Adipose tissue (tissue), 3 donors: ENCODE results near the gene SLC19A2. TPM values are rescaled to one million over a fixed set of nuclear protein-coding genes. Genes with fewer than 3 reads are reported as not detected.

ENCODE experiments used
- H3K27ac ChIP-seq: one replicate; pipeline ENCODE4 v1.5.1; 2013; ENCODE audit warnings: low read depth, low read length
- WGBS, 3 donors: extraction: QIAGEN DNeasy Blood & Tissue Kit; methylation state at CpG; one replicate each; pipeline ENCODE4 v1.1.7; 2013; 5-methylcytosine and 5-hydroxymethylcytosine counted together
- polyA plus RNA-seq, 3 donors: library from polyadenylated mRNA; stranded (reverse); fragments of 200-250 nt; gene quantifications; one replicate each; pipeline ENCODE4 v1.2.3, GENCODE V29; 2013
- donor health status: healthy with polysubstance abuse.
- donor health status: Bipolar disorder and iron deficiency.
- donor health status: healthy.

Gene SLC19A2
- polyA plus RNA-seq, 3 donors = 9.7 to 39.3 (median 30.3) TPM

DNA sequence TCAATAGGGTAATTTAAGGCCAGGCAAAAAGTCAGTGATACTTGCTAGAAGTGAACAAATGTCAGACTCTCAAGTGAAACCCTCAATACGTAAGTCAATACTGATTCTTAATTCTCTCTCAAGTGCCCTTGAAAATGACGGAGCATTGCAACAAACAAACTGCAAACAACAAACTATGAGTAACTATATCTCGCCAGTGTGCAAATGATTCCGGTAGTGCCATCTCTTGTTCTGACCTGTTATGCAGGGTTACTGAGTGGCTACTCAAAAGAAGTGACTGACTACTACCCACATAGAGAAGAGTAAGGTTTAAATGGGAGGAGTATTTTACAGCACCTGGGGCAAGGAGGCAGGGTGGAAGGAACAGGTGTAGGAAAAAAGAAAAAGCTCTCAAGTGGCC lies 1.6 kb downstream of the SLC19A2 start:
- no peak overlapping the region for H3K27ac ChIP-seq
- WGBS, 3 donors = 26 to 83% (median 82%) methylated on average over 4 of the region's 4 CpGs

DNA sequence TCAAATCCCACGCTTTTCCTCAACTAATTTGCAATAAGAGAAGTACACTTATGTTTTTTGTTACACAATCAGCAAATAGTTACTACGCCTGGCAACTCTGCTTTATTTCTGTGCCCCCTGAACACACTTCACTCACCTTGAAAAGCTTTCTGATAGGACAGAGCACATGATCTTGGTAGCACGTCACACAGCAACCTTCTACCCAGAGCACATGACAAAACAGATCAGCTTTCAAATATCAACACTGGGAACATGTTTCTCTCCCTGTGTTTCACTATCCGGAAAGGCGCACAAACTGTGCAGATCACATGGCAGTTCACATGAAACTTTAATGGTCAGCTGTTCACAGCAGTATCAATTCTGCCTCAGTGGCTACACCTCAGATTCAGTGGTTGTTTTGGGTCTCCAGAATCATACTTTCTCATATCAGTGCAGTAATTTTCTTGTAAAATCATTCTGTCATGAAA lies 2.2 kb downstream of the SLC19A2 start:
- no peak overlapping the region for H3K27ac ChIP-seq
- 29 to 62% (median 46%) methylated on average over 5 of the region's 5 CpGs for WGBS, 3 donors

DNA sequence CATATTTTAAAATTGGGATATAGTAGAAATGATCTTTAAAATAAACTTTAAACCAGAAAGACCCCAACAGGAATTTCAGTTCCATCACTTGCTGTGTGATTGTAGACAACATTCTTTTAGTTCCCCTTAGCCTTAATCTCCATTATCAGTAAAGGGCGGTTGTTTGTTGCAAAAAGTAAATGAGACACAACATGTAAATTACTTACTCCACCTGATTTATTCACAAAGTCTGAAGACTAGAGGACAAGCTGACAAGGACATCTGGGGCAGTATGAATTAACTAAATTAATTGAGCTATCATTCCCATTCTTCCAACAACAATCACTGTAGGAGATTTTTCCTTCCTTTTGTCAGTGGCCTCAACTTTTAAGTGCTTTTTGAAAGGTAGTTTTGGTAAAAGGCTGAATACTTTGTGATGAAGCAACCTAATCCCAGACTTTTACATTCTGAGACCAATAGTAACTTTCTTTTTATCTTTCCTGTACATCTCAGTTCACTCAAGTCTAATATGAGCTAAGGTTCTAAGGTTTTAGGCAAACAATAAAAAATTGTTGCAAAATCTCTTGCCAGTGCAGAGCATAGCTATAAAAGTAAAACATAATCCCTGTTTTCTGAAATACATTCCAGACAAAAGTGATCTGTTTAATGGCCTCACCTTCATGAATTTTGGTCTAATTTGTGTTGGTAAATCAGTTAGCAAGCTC lies 6.2 kb downstream of the SLC19A2 start:
- 63 to 94% (median 80%) methylated on average over 1 of the region's 1 CpG for WGBS, 3 donors
- no peak overlapping the region for H3K27ac ChIP-seq

DNA sequence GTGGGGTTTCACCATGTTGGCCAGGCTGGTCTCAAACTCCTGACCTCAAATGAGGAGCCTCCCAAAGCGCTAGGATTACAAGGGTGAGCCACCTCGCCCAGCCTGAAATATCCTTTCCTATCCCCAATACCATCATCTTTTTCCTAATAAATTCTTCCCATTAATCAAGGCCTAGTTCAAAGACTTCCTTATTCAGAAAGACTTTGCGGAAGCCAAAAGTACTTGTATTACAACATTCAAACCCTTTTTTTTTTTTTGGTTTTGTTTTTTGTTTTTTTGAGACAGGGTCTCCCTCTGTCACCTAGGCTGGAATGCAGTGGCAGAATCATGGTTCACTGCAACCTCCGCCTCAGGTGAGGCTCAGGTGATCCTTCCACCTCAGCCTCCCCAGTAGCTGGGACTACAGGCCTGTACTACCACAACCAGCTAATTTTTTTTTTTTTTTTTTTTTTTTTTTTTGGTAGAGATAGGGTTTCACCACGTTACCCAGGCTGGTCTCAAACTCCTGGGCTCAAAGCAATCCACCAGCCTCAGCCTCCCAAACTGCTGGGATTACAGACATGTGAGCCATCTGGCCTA lies 7.6 kb downstream of the SLC19A2 start:
- WGBS, 3 donors = 71 to 86% (median 83%) methylated on average over 5 of the region's 5 CpGs

DNA sequence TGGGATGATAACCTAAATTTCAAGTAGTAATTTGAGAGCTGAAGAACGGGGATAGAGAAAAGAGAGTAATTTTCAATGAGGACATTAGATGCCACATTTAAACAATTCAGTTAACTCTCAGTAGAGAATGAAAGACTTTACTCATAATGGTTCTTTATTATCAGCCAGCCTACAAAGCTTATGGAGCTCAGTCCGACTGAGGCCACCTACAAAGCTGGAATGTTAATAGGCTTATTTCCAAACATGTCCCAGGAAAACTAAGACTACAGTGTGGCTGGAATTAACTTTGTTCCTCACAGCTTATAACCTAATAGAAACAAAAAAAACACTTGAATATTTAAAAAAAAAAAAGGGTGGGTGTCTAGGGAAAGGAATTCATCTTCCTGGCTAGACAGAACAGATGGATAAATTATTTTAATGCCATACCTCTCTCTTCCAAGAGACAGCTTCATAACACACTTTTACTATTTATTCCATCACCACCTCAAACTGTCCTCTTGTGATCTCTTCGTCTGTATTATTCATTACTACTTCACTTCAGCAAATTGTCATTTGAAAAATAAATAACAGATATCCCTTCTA lies 9.8 kb downstream of the SLC19A2 start:
- no peak overlapping the region for H3K27ac ChIP-seq
- 69 to 89% (median 83%) methylated on average over 3 of the region's 3 CpGs for whole genome bisulfite sequencing, 3 donors

More for the DNA sequence above, 7.6 kb downstream of the SLC19A2 start:
- no peak overlapping the region for H3K27ac ChIP-seq

DNA sequence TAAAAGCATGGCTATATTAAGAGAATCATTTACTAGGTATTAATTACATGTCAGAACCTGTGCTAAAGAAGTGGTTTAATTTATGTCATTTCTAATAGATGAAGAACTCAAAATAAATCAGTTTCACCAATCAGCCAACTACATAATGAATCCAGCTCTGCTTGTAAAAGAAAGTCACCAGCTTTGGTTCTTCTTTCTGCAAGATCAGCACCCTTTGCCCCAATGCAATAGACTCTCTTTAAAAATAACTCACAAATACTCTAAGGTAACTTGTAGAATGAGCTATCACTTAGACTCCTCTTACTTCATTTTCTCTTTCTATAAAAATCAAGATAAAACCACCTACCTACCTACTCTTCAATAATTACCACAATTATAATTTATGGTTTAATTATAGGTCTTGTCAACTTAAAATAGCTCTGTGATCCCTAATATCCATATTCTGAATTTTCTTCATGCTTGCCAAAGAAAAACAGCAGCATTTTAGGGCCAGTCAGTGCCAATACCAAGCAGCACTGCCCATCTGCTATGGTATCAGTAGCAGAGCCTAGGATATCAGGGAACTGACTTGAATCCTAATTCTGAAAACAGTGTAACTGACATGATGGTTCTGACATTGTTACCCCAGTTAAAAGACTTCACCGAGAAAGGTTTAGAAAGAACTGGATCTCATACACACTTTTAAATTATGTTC lies 11.3 kb downstream of the SLC19A2 start:
- no peak overlapping the region for H3K27ac ChIP-seq
- 93 to 100% (median 95%) methylated on average over 1 of the region's 1 CpG for WGBS, 3 donors

DNA sequence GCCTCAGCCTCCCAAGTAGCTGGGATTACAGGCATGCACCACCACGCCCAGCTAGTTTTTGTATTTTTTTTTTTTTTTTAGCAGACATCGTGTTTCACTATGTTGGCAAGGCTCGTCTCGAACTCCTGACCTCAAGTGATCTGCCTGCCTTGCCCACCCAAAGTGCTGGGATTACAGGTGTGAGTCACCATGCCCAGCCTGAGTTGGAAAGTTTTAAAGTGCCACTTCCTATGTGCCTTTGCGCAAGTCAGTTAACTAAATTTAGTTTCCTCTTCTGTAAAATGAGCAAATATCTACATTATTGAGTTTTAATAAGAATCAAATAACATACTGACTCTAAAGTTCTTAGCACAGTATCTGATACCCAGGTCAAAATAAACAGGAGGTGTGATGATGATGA lies 12.4 kb downstream of the SLC19A2 start:
- WGBS, 3 donors = 79 to 83% (median 80%) methylated on average over 5 of the region's 5 CpGs
- no peak overlapping the region for H3K27ac ChIP-seq

DNA sequence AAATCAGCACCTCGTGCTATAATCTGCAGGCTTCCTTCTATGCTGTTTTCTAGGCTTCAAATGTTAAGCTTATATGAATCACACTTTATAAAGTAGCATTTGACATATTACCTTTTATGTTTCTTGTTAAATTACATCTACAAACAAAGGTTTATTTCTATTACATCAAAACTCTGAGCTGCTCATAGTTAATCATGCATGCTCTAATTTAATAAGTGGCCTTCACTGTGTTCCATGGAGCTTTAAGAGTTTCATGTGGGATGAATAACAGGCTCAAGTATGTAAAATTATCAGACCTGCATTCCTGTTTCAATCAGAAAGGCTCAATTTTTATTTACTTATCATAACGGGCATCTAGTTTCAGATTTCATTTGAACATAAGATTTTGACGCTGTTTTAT lies 13.0 kb downstream of the SLC19A2 start:
- WGBS, 3 donors = 83 to 94% (median 90%) methylated on average over 3 of the region's 3 CpGs
- no peak overlapping the region for H3K27ac ChIP-seq

DNA sequence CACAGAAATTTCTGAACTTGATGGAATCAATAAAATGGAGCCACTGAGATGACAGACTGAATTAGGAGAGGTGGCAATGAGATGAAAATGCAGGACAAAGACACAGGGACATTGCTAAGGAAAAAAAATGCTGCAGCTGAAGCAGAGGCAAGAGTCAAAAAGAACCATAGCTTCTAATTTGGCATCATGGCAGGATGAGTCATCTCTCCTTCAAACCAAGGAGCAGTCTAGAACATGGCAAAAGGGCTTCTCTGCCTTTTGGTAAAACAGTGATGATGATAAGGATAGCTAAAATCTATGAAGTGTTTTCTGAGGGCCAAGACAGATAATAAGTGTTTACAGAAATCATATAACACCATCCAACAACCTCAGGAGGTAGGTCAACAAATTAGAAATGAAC lies 16.8 kb downstream of the SLC19A2 start:
- H3K27ac ChIP-seq = no peak overlapping the region

DNA sequence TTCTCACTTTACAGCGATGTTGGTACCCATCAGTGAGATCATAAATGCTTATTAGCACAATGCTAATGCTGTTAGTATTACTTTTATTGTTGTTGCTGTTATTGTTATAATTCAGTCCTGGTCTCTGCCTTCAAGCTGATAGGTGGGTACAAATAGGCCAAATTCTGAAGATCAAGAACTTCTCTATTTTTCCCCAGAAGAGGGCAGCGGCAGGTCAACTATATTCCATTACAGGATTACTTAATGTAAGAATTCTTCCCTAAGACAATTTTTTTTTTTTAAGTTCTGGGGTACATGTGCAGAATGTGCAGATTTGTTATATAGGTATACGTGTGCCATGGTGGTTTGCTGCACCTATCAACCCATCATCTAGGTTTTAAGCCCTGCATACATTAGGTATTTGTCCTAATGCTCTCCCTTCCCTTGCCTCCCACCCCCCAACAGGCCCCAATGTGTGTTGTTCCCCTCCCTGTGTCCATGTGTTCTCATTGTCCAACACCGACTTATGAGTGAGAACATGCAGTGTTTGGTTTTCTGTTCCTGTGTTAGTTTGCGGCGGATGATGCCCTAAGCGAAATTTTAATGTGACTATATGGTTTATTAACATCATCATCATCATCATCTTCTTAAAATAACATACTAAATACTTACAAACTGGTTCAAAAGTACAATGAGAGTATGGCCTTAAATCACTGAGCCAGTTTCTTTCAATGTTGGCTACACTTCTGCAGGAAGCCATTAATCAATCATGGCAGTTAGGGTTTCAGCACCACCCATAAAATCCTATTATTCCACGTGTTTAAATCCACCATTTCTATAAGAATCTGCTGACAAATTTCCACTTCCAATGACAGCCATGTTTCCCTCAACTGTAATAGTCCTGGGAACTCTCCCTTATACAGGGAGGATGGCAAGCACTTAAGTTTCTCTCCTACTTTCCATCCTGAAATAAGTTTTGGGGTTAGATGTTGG lies 19.2 kb downstream of the SLC19A2 start:
- 71 to 75% (median 75%) methylated on average over 8 of the region's 8 CpGs for WGBS, 3 donors
- H3K27ac ChIP-seq = no peak overlapping the region

DNA sequence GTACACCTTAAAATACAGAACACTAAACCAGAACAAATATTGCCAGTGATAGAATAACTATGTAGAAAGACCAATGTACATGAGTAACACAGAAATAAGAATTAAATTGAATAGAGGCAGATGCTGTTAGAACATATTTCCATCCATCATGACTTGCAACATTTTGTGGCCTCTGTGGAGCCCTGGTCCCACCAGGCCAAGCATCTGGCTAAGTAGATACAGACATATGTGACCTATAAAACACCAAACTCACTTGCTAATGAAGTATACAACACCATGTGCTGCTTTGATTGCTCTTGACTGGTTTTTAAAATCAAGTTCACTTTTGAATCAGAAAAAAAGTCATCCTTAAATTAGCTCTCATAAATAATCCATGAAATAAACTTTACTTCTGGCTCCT lies 20.5 kb downstream of the SLC19A2 start:
- no peak overlapping the region for H3K27ac ChIP-seq

DNA sequence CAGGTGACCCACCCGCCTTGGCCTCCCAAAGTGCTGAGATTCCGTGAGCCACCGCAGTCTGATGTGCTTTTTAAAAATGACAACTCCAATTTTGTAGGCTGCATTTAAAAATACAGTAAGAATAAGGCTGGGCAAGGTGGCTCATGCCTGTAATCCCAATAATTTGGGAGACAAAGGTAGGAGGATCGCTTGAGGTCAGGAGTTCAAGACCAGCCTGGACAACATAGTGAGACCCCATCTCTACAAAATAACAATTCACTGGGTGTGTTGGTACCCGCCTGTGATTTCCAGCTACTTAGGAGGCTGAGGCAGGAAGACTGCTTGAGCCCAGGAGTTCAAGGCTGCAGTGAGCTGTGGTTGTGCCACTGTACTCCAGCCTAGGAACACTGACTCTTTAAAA lies 23.4 kb downstream of the SLC19A2 start:
- 97 to 100% (median 99%) methylated on average over 5 of the region's 5 CpGs for WGBS, 3 donors

DNA sequence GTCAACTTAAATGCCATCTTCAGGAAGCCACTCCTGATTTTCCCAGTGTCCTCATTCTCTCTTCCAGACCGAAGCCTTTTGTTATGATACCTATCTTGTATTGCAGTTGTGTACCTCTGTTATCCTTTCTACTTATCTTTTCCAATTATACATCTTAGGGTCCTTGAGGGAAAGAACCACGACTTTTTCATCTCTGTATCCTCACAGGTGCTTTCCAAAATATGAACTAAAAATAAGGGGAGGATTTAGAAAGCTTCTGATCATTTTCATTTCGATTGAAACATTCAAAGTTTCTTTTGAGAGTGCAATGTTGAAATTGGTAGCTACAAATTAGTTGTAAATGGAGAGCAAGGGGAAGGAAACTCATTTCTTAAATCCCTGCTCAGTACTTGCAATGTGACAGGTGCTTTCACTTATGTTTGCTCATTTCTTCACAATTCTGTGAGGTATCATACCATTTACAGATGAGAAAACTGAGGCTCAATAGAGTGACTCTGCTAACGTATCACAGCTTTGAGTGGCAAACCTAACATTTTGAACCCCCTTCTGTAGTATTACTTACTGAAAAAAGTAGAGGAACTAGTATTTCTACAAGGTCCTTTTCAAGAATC lies 24.2 kb downstream of the SLC19A2 start:
- 77 to 84% (median 81%) methylated on average over 4 of the region's 4 CpGs for WGBS, 3 donors
- H3K27ac ChIP-seq = no peak overlapping the region

More for the DNA sequence above, 23.4 kb downstream of the SLC19A2 start:
- H3K27ac ChIP-seq = no peak overlapping the region

DNA sequence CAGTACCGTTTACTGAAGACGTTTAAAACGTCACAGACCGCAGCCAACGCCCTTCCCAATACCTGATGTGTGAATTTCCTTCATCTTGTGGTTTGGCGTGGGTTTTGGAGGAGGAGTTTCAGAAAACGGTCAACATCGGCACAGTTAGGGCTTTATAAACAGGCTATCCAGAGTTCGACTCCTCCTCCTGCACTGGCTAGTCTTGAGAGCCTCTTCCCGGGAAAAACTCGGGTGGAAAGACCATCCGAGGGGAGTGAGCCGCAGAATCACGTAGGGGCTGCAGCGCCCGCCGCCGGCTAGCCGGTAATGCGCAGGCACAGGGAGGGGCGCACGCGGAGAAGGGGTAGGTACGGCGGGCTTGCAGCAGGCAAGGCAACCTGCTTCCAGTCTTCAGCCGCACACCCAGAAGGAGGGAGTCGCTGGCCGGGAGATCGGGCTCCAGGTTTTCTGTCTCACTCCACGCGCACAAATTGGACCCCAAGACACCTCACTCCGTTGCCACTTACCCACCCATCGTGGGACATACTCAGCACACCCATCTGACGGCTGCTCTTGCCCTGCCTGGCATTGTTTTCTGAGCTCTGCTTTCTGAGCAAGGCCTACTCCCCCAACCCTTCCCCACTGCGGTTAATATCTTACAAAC lies 25.4 kb downstream of the SLC19A2 start:
- 11 to 17% (median 12%) methylated on average over 34 to 35 of the region's 35 CpGs for WGBS, 3 donors
- H3K27ac ChIP-seq = no peak overlapping the region

DNA sequence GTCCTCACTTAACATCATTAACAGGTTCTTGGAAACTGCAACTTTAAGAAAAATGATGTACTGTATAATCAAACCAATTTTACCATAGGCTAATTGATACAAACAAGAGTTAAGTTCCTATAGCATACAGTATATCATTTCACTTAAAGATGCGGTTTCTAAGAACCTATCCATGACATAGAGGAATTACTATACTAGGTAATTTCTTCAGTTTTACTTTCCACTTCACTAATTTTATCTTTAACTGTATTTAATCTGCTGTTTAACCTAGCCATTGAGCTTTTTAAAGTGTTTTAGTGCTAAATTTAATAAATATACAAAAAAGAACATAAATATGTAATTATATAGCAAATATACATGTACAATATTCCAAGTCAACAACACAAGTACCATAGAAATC lies 28.3 kb downstream of the SLC19A2 start:
- H3K27ac ChIP-seq = no peak overlapping the region
- 97 to 98% (median 97%) methylated on average over 1 of the region's 1 CpG for WGBS, 3 donors

DNA sequence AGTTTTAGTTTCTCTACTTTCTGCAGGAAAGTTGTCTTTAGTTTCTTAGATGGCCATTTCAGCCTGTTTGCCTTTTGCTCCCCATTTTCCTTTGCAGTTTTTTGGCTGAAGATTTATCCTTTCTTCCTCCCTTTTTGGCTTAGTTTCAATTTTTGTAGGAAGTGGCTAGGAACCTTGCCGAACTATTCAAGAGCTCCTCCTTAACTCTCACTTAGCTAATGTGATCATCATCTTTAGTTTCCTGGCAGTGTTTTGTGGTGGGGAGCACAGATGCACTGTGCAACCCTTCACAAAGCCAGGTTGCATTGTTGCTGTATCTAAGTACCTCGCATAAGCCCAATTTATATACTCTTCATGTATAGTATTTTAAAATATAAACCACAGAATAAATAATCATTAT lies 29.7 kb downstream of the SLC19A2 start:
- WGBS, 3 donors = 55 to 85% (median 58%) methylated on average over 2 of the region's 2 CpGs
- no peak overlapping the region for H3K27ac ChIP-seq

DNA sequence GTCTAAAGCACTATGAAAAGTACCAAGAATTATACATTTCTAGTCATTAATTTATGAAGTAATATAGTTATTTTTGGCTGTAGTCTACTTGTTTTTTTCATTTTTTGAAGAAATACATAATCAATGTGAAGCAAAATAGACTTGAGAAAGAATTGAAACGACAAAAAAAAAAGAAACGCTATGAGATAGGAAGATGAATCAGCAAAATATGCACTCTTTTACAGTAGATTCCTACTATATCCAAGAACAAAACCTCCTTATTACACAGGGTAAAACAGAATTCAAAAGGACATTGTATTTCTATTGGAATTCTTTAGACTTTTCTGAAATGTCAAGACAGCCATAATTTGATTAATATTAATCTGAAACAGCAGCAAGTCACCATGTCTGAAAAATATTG lies 32.8 kb downstream of the SLC19A2 start:
- no peak overlapping the region for H3K27ac ChIP-seq
- WGBS, 3 donors = 86 to 95% (median 92%) methylated on average over 2 of the region's 2 CpGs
